GM12878 (cell line): ENCODE data around the gene CBX8. TPM values are rescaled to one million over a fixed set of nuclear protein-coding genes. Genes with fewer than 3 reads are reported as not detected.

ENCODE experiments used
- ATAC-seq: fragments of 200-7000 bp; cut with Tn5 transposase; 3 replicates; pipeline ENCODE4 v1.9.1; 2020; ENCODE audit warnings: mild to moderate bottlenecking, moderate library complexity
- BruUV-seq: library from RNA; stranded (reverse); fragments of 400-500 nt; replicated peaks from 2 replicates; lab custom pipeline; 2021; lab: Mats Ljungman, UMichigan
- CTCF ChIA-PET: fragments of 300-600 bp; sonication (Branson Sonifier 250); formaldehyde crosslinking; extraction: SDS; loops from one replicate; lab custom pipeline; 2021; ENCODE audit warnings: inconsistent platforms; lab: Yijun Ruan, JAX
- POLR2A ChIA-PET: fragments of 350-600 bp; formaldehyde crosslinking; extraction: SDS; loops from one replicate; lab custom pipeline; 2021; ENCODE audit warnings: inconsistent platforms; lab: Charles Lee
- RAD21 ChIA-PET: fragments of 300-600 bp; sonication (Branson Sonifier 250); formaldehyde crosslinking; loops from one replicate; lab custom pipeline; 2023; ENCODE audit warnings: antibody characterized with exemption; ENCODE audit not compliant: unreplicated experiment; lab: Charles Lee
- SMC1A ChIA-PET: fragments of 300-600 bp; sonication (Branson Sonifier 250); formaldehyde crosslinking; loops from one replicate; lab custom pipeline; 2023; ENCODE audit not compliant: unreplicated experiment, uncharacterized antibody; lab: Charles Lee
- DNase-seq: peaks from one replicate; pipeline ENCODE4 v3.0.0-alpha.2; 2011; ENCODE audit warnings: low read depth, low spot score
- FAIRE-seq: peaks from 3 replicates; lab custom pipeline; 2011; peaks lifted over from hg19 to GRCh38; lab: Jason Lieb, UNC
- H2AFZ ChIP-seq: 2 replicates; pipeline ENCODE4 v1.6.0; 2011; ENCODE audit warnings: low read depth, low read length, control low read depth; ENCODE audit not compliant: control insufficient read depth
- H3K27ac ChIP-seq: 2 replicates; pipeline ENCODE4 v1.5.1; 2011; ENCODE audit warnings: control low read depth; ENCODE audit not compliant: control insufficient read depth, insufficient read depth
- H3K27me3 ChIP-seq, 2 experiments: replicated peaks in 1 of 2; 2 replicates each; pipeline versions ENCODE4 v1.6.0 to v1.6.1; 2011; ENCODE audit warnings: low read length in 1 of 2; ENCODE audit not compliant: control insufficient read depth in 2 of 2, insufficient read depth in 2 of 2
- H3K36me3 ChIP-seq, 2 experiments: 2 replicates each; pipeline ENCODE4 v1.5.1; 2011; ENCODE audit warnings: low read length in 1 of 2; ENCODE audit not compliant: control insufficient read depth in 2 of 2, insufficient read depth in 2 of 2
- H3K4me1 ChIP-seq: 2 replicates; pipeline ENCODE4 v1.6.1; 2011; ENCODE audit warnings: mild to moderate bottlenecking, low read length, moderate library complexity, mixed read lengths; ENCODE audit not compliant: control insufficient read depth, insufficient read depth
- H3K4me2 ChIP-seq: 2 replicates; pipeline ENCODE4 v1.6.0; 2011; ENCODE audit warnings: control low read depth; ENCODE audit not compliant: control insufficient read depth, insufficient read depth
- H3K4me3 ChIP-seq: fragments of 200-600 bp; sonication (generic); 2 replicates; pipeline ENCODE4 v1.5.1; 2016
- H3K79me2 ChIP-seq: 2 replicates; pipeline ENCODE4 v1.6.0; 2011; ENCODE audit warnings: low read length; ENCODE audit not compliant: control insufficient read depth, insufficient read depth
- H3K9ac ChIP-seq: 2 replicates; pipeline ENCODE4 v1.8.0; 2011; ENCODE audit warnings: low read length, control low read depth, mixed read lengths; ENCODE audit not compliant: control insufficient read depth, insufficient read depth
- H3K9me3 ChIP-seq: replicated peaks from 3 replicates; pipeline ENCODE4 v1.5.1; 2011; ENCODE audit warnings: mild to moderate bottlenecking, low read length; ENCODE audit not compliant: control insufficient read depth, insufficient read depth
- H4K20me1 ChIP-seq: 2 replicates; pipeline ENCODE4 v1.6.0; 2011; ENCODE audit not compliant: control insufficient read depth, insufficient read depth
- BMI1 ChIP-seq: fragments of 450-650 bp; IDR thresholded peaks from 2 replicates; pipeline ENCODE4 v1.6.1; 2016; ENCODE audit warnings: mild to moderate bottlenecking, moderate library complexity, borderline replicate concordance
- BRCA1 ChIP-seq: IDR thresholded peaks from 2 replicates; pipeline ENCODE4 v1.6.1; 2011; ENCODE audit warnings: low read depth, low read length, improper control_type of control experiment
- CREB1 ChIP-seq: IDR thresholded peaks from 2 replicates; pipeline ENCODE4 v1.6.1; 2012; ENCODE audit warnings: low read depth, mild to moderate bottlenecking, inconsistent platforms
- DPF2 ChIP-seq: fragments of 450-650 bp; IDR thresholded peaks from 2 replicates; pipeline ENCODE4 v1.6.1; 2017; ENCODE audit warnings: mild to moderate bottlenecking
- EED ChIP-seq: sonication (generic); IDR thresholded peaks from 2 replicates; pipeline ENCODE4 v1.6.1; 2016; ENCODE audit warnings: antibody characterized with exemption, low read depth
- EGR1 ChIP-seq, 2 experiments: IDR thresholded peaks; 1 replicate in 1 of 2; 2 replicates in 1 of 2; pipeline ENCODE4 v1.6.1; 2011 to 2012; ENCODE audit warnings: low read depth in 2 of 2, low read length in 2 of 2, borderline replicate concordance in 1 of 2, mild to moderate bottlenecking in 1 of 2, moderate library complexity in 1 of 2
- ELK1 ChIP-seq: IDR thresholded peaks from 2 replicates; pipeline ENCODE4 v1.6.1; 2012; ENCODE audit warnings: low read depth, low read length, improper control_type of control experiment
- FOXK2 ChIP-seq: fragments of 450-650 bp; IDR thresholded peaks from 2 replicates; pipeline ENCODE4 v1.6.1; 2017; ENCODE audit warnings: mild to moderate bottlenecking, moderate library complexity
- IKZF2 ChIP-seq, 2 experiments: fragments of 450-650 bp; IDR thresholded peaks; 2 replicates each; pipeline ENCODE4 v1.6.1; 2017; ENCODE audit warnings: mild to moderate bottlenecking in 2 of 2, moderate library complexity in 2 of 2
- IRF5 ChIP-seq: fragments of 450-650 bp; IDR thresholded peaks from 2 replicates; pipeline ENCODE4 v1.6.1; 2017; ENCODE audit warnings: borderline replicate concordance
- MYC ChIP-seq: IDR thresholded peaks from 2 replicates; pipeline ENCODE4 v1.6.1; 2011; ENCODE audit warnings: mild to moderate bottlenecking, low read length, moderate library complexity, inconsistent platforms; ENCODE audit not compliant: insufficient read depth, insufficient replicate concordance, insufficient read length, severe bottlenecking
- PAX5 ChIP-seq: IDR thresholded peaks from 2 replicates; pipeline ENCODE4 v1.6.1; 2011; ENCODE audit warnings: low read depth, low read length, borderline replicate concordance
- RBBP5 ChIP-seq: fragments of 200-600 bp; sonication (generic); conservative IDR thresholded peaks from 2 replicates; pipeline ENCODE4 v1.6.1; 2016
- RELA ChIP-seq: fragments of 450-650 bp; IDR thresholded peaks from 2 replicates; pipeline ENCODE4 v1.8.0; 2014; ENCODE audit warnings: borderline replicate concordance; ENCODE audit not compliant: partially characterized antibody
- RFX5 ChIP-seq: IDR thresholded peaks from 2 replicates; pipeline ENCODE4 v1.6.1; 2011; ENCODE audit warnings: low read depth, low read length, improper control_type of control experiment
- SRF ChIP-seq, 2 experiments: IDR thresholded peaks; 2 replicates each; pipeline ENCODE4 v1.6.1; 2011; ENCODE audit warnings: low read depth in 2 of 2, low read length in 2 of 2, mild to moderate bottlenecking in 1 of 2, moderate library complexity in 1 of 2
- YBX1 ChIP-seq: fragments of 450-650 bp; IDR thresholded peaks from 2 replicates; pipeline ENCODE4 v1.6.1; 2016; ENCODE audit warnings: antibody characterized with exemption
- ZBTB4 ChIP-seq: fragments of 450-650 bp; formaldehyde crosslinking; IDR thresholded peaks from 2 replicates; pipeline ENCODE4 v1.4.0; 2022; ENCODE audit warnings: mild to moderate bottlenecking, moderate library complexity
- WGBS: methylation state at CpG from one replicate; pipeline ENCODE4 v1.1.6; 2016; ENCODE audit warnings: low lambda C conversion rate; ENCODE audit not compliant: insufficient replicate concordance, insufficient coverage; ENCODE audit errors: missing lambda C conversion rate; 5-methylcytosine and 5-hydroxymethylcytosine counted together
- in situ Hi-C: fragments of 300-500 bp; cut with MboI; formaldehyde crosslinking; loops from 9 replicates; pipeline ENCODE4 v1.14.3; 2018; ENCODE audit warnings: mixed read lengths
- intact Hi-C: fragments of 100-400 bp; cut with micrococcal nuclease; formaldehyde crosslinking; loops from one replicate; pipeline ENCODE4 v1.14.2; 2022; ENCODE audit not compliant: unreplicated experiment
- polyA plus RNA-seq, 11 experiments: library from polyadenylated mRNA; depleted of rRNA in 4 of 11; unstranded in 6 of 11; stranded (reverse) in 5 of 11; fragments of >200 nt; fragmentation: Nextera tagmentation in 4 of 11; fragmentation: Illumina TruSeq in 1 of 11; extraction: Ambion mirVana in 4 of 11; extraction: Trizol in 1 of 11; gene quantifications; 1 replicate in 1 of 11; 2 replicates in 10 of 11; pipeline versions ENCODE4 v1.2.1 to v1.2.3, GENCODE V29; 2011 to 2016; ENCODE audit warnings: inconsistent platforms in 2 of 11, missing spikeins in 2 of 11, low read depth in 1 of 11
- total RNA-seq, 4 experiments: library from RNA; depleted of rRNA in 3 of 4; stranded (reverse); fragments of >200 nt in 3 of 4; fragmentation: Illumina TruSeq in 1 of 4; extraction: Trizol in 1 of 4; gene quantifications; 2 replicates each; pipeline versions ENCODE4 v1.2.1 to v1.2.3, GENCODE V29; 2013 to 2021

Gene CBX8
- total and polyA plus RNA-seq, 10 of the 15 experiments (the other 5 are each of a cell fraction or from before 2014, with no cell fraction given), result 0.03 to 6.7 (median 1.9) TPM

GRCh38 chr17:79748295-79749099 is 48.4 kb downstream of the CBX8 start:
- CTCF ChIA-PET, result no interaction called here
- Histone ChIP-seq H3K27me3 (peaks cover 0 to 4% of the 10 kb centered on the region in 2 experiments; a peak in 2 of 4 replicates), H4K20me1 (no peaks in the 10 kb centered on the region), H3K79me2 (no peaks in the 10 kb centered on the region), H3K9me3 (no peaks in the 10 kb centered on the region), H3K4me3 (no peak overlapping the region), H3K4me1 (peaks cover 13% of the 10 kb centered on the region), H3K36me3 (no peaks in the 10 kb centered on the region), H3K4me2 (no peak overlapping the region), H3K9ac (no peak overlapping the region), H3K27ac (no peak overlapping the region), H2AFZ (no peak overlapping the region)
- RAD21 ChIA-PET, result no interaction called here
- FAIRE-seq (no peak), DNase-seq (no peak), ATAC-seq (no peak)
- SMC1A ChIA-PET, result no interaction called here
- no TSS peak for BruUV-seq
- TF ChIP-seq ELK1, result no peak
- no peak for TF ChIP-seq DPF2
- no peak for TF ChIP-seq YBX1
- no peak for TF ChIP-seq RBBP5
- TF ChIP-seq EGR1 (IDR thresholded peaks at IDR 0.05; ENCODE audit: borderline replicate concordance in 1 of 2, low read depth in 2 of 2, low read length in 2 of 2), result no peak
- no peak for TF ChIP-seq CREB1
- TF ChIP-seq IRF5, result no peak
- TF ChIP-seq FOXK2, result no peak
- TF ChIP-seq RFX5, result no peak
- TF ChIP-seq EED, result no peak
- no peak for TF ChIP-seq ZBTB4 (CRISPR knock-in tag)
- TF ChIP-seq BMI1, result no peak
- no peak for TF ChIP-seq MYC
- TF ChIP-seq PAX5, result no peak
- TF ChIP-seq BRCA1, result no peak
- TF ChIP-seq RELA, result no peak
- no peak for TF ChIP-seq SRF (IDR thresholded peaks at IDR 0.05; ENCODE audit: low read depth in 2 of 2, low read length in 2 of 2)
- TF ChIP-seq IKZF2 (IDR thresholded peaks at IDR 0.05), result no peak
- intact Hi-C loops, result loop anchor here (5.0 kb wide), 1 partner anchor 89 kb away; the partner anchor contains the start of gene CBX4
- in situ Hi-C loops, result no loop called here
- 44% methylated on average over 33 of the region's 55 CpGs for WGBS
- POLR2A ChIA-PET, result no interaction called here
